HG03103 (cell line): ENCODE data around the gene PGAP6.
"Not testable (repeated sequence)": the region's sequence is repeated elsewhere in the genome, so short reads cannot be mapped to it uniquely, and the experiment has no call there.

ENCODE experiments used
- ATAC-seq: cut with Tn5 transposase; IDR thresholded peaks from one replicate; pipeline ENCODE4 v1.9.1; 2021; ENCODE audit warnings: low read depth; ENCODE audit not compliant: unreplicated experiment

The PGAP6 gene

DNA sequence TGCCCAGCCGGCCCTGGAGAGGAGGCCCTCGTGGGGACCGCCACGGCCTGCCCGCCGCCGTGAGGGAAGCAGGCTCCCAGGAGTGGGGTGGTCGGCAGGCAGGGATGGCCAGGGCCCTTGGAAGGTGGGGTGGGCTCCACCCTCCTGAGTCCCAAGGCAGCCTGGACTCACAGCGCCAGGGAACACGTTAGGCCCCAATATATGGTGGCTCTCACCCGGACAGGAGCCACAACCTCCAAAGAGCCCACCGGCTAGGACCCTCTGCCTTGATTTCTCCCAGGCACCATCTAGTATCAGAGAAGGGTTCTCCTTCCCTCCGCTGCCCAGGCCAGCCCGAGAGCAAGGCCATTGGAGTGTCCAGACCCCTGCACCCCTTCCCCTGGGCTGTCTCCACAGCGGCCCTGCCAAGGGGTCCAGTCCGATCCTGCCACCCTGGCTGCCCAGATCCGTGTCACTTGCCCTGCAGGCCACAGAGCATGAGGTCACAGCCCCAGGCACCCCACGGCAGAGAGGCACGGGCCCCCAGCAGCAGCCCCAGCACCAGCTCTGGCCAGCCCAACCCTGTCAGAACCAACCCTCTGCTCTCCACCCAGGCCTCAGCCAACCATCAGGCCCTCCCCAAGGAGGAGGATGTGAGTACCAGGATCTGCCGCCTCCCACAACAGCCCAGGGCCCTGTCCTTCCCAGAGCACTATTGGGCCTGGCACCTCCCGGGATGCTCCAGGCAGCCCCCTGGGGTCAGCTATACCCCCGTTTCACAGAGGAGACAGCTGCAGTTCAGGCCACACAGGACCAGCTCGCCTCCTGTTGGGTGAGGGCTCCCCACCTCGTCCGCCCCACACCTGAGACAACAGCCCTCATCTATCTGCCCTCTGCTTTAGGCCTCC, 28.1 kb downstream of the PGAP6 start:
- no peak for ATAC-seq

DNA sequence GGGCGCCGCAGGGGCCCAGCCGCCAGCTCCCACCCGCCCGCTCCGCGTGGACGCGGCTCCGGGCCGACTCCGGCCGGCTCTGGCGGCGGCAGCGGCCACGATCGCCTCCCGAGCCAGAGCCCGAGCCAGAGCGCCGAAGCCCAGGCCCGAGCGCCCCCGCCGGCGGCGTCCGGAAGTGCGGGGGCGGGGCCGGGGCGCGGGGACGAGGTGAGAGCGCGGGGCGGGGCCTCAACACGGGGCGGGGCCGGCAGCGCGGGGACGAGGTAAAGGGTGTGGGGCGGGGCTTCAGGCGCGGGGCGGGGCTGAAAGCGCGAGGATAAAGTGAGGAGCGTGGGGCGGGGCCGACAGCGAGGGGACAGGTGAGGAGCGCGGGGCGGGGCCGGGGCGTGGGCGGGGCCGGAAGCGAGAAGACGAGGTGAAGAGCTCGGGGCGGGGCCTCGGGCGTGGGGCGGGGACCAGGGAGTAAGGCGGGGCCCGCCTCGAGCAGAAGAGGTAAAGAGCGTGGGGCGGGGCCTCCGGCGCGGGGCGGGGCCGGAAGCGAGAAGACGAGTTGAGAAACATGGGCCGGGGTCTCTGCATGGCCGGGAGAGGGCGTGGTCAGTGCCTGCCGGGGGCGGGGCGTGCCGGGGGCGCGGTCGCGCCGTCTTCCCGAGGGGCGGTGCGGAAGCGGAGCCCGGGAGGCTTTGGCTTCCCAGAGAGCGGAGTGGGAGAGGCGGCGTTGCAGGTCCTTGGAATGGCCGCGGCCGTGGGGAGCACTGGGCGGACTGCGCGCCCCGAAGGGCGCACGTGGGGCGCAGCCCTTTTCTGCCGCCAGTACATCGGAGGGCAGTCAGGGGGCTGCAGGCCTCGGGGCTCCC, 29.0 kb downstream of the PGAP6 start, which contains the start of gene AXIN1:
Gene AXIN1 (minus strand): TSS at position 177 of the 857 bp plus-strand sequence. CDS start 5,698 bp downstream, outside the sequence.
- peak; percentile 49 for ATAC-seq

DNA sequence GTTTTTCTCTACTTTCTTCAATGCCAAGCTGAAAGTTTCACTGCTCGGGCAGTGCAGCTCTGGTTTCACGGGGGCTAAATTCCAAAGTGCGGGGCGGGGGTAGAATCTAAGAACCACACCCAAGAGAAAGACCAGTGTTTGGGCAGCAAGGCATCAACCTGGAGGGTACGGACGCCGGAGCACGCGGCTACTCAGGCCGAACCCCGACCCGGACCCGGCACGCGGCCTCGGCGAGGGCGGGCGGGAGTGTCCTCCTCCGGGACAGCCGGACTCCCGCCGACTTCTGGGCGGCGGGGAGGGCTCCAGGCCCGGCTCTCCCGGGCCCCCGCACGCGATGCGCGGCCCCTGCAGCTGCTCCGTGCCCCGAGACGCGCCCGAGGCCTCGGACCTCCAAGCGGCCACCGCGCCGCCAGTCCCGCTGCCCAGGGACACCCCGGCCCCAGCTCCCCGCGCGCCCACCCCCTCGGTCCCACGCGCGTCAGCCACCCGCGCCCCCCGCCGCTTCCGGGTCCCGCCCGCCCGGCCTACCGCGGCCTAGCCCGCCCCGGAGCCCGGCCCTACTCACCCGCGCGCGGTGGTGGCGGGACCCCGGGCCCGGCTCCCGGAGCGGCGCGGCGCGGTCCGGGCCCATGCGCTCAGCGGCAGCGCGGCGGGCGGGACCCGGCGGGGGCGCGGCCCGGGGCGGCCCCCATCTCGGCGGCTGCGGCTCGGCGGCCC, 29.8 kb downstream of the PGAP6 start:
- ATAC-seq: no peak

- no peak for ATAC-seq
These were observed 31.6 kb downstream of the PGAP6 start for GRCh38 chr16:350203-350602.

- ATAC-seq: no peak
These were observed 32.6 kb downstream of the PGAP6 start for GRCh38 chr16:349211-349610.

- ATAC-seq: not testable (repeated sequence)
These were observed 33.3 kb downstream of the PGAP6 start for GRCh38 chr16:348495-348894.

GRCh38 chr16:347203-347602, 34.6 kb downstream of the PGAP6 start:
- no peak for ATAC-seq

GRCh38 chr16:346587-346986, 35.2 kb downstream of the PGAP6 start:
- ATAC-seq: no peak

DNA sequence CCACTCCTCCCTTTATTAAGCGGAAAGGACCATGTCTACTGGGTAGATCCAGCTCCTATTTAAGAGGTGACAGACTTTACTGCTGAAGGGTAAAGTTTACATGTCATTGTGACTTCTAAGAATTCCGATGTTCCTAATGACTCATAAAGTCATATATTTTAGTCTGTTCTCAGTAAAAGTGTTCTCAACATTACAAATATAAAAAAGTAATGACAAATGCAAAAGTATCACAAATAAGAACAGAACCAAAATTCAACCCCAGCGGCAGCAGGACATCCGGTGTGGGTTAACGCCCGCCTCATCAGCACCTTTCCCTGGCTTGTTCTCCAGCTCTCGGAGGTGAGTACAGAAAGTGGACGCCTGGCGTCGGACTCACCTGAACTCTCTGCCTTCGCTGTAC, 36.0 kb downstream of the PGAP6 start:
- no peak for ATAC-seq

DNA sequence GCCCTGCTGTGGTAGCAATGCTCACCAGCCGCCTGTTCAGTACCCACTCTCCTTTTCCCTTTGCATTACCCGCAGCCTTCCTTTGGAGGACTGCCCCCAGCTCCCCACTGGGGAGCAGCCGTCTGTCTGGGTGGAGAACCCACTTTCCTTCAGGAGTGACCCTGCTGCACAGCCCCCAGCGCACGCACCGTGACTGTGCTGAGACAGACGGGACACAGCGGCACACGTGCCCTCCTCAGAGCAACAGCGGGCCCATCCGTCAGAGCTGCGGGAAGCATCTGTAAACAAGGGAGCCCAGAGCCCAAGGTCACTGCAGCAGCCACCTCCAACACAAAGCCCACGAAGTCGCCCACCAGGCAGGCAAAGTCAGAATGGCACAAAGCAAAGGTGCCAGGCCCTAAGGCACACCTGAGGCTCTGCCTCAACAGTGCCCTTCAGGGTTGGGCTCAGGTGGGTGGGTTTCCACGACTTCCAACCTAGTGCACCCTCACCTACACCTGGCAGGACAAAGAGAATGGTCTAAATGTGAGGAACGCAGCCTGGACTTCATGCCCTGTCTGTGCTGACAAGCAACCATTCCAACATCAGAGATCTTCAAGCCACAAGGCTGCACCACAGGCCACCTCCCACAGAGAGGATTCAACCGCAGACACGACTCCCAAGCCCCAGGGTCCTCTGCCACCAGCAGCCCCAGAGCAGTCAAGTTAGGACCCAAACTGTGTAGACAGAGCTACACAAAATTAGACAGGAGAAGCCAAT, 39.1 kb downstream of the PGAP6 start:
- no peak for ATAC-seq

GRCh38 chr16:341974-342336, 39.8 kb downstream of the PGAP6 start:
- ATAC-seq: not testable (repeated sequence)

DNA sequence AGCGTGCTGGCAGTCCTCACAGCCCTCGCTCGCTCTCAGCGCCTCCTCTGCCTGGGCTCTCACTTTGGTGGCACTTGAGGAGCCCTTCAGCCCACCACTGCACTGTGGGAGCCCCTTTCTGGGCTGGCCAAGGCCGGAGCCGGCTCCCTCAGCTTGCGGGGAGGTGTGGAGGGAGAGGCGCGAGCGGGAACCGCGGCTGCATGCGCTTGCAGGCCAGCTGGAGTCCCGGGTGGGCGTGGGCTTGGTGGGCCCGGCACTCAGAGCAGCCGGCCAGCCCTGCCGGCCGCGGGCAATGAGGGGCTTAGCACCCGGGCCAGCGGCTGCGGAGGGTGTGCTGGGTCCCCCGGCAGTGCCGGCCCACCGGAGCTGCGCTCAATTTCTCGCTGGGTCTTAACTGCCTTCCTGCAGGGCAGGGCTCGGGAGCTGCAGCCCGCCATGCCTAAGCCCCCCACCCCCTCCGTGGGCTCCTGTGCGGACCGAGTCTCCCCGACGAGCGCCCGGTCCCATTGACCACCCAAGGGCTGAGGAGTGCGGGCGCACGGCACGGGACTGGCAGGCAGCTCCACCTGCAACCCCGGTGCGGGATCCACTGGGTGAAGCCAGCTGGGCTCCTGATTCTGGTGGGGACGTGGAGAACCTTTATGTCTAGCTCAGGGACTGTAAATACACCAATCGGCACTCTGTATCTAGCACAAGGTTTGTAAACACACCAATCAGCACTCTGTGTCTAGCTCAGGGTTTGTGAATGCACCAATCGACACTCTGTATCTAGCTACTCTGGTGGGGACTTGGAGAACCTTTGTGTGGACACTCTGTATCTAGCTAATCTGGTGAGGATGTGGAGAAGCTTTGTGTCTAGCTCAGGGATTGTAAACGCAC, 40.4 kb downstream of the PGAP6 start:
- ATAC-seq: not testable (repeated sequence)

DNA sequence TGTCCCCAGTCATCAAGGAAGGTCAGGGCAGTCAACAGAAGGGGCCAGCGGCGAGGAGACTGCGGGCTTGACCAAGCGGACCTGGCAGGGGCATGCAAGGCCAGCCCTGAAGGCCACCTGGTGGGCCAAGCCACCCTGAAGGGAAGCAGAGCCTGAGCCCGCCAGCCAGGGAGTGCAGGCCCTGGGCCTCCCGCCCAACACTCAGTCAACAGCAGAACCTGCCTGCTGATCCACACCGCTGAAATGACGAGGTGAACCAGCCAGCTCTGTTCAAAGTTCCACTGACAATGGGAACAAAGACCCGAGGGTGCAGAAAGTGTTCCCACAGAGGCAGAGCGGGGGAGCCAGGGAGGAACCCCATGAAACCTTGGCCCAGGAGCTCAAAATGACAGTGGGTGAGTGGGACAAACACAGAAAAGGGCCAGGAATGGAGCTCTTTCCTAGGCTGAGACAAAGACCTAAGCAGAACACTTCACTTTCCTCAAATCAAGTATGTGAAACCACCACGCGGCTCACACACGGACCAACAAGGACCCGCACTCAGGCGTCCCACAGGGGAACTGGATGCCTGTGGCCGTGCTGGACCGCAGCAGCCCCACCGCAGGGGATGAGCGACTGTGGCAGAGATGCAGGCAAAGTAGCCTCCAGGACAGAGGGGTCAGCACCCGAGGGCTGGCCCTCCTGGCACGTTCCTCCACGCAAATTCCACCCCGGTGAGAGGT, 41.2 kb downstream of the PGAP6 start:
- ATAC-seq: no peak

DNA sequence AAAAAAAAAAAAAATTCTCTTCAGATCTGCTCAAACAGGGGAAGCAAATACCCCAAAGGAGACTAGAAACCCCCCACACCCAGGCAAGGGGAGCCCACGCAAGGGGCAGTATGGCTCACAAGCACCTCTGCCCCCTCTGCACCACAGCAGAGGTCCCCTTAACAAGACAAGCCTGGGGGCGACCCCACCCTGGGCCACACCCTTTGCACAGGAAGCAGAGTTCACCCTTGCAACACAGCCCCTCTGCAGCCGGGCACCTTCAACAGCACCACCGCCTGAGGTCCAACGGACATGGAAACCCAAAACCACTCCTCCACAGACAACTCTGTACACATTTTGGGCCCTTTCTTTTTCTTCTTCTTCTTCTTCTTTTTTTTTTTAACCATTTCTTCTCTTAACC, 42.1 kb downstream of the PGAP6 start:
- ATAC-seq: no peak

DNA sequence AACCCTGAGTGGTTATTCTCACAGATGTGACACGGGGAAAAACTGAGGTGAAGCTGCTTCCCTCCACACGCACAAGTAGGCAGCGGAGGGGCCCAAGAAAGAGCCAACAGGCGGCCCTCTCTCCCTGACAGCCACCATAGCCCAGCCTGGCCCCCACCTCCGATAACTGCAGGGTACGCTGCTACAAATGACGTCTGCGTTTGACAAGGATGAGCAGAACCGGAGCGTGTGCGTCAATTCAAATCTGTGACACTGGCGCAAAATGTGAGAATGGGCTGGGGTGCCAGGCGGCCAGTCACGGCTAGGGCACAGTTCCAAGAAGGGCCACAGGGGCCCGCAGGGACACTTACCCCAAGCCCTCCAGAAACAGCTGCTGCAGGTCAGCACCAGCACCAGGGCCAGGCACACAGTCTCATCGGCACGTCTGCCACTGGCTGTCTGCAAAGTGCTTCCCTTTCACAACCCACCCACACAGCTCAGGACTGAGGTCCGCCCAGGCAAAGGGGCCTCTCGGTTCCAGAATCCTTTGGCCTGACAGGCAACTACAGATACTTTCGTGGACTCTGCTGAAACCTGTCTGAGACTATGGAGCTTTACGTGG, 43.7 kb downstream of the PGAP6 start:
- no peak for ATAC-seq

GRCh38 chr16:337437-337836, 44.3 kb downstream of the PGAP6 start:
- ATAC-seq: no peak

DNA sequence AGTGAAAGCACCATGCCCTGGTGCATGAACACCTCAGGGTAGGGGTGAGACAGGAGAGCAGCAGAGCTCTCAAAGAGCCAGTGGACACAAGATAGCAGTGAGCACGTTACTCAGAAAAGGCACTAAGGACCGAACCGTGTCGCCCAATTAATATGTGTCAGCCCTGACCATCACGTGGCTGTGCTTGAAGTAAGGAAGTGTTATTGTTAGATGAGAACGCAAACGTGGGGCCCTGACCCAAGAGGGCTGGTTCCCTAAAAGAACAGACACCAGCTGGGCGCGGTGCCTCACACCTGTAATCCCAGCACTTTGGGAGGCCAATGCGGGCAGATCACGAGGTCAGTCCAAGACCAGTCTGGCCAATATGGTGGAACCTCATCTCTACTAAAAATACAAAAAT, 45.5 kb downstream of the PGAP6 start:
- ATAC-seq: no peak
